Calu3 (cell line): ENCODE measurements around the gene SMIM41. TPM values are rescaled to one million over a fixed set of nuclear protein-coding genes. Genes with fewer than 3 reads are reported as not detected.

ENCODE experiments used
- BruUV-seq: library from RNA; stranded (reverse); fragments of 400-500 nt; replicated peaks from 2 replicates; lab custom pipeline; 2021; lab: Mats Ljungman, UMichigan
- CTCF ChIA-PET: fragments of 300-600 bp; sonication (Branson Sonifier 250); formaldehyde crosslinking; loops from one replicate; lab custom pipeline; 2022; ENCODE audit warnings: antibody characterized with exemption; lab: Charles Lee
- DNase-seq: peaks from one replicate; pipeline ENCODE4 v3.0.0; 2022
- H3K27ac Mint-ChIP-seq: one replicate; pipeline ENCODE4 v1.8.0; 2022; ENCODE audit warnings: mixed read lengths; ENCODE audit not compliant: unreplicated experiment
- H3K27me3 Mint-ChIP-seq: one replicate; pipeline ENCODE4 v1.8.0; 2022; ENCODE audit warnings: mixed read lengths; ENCODE audit not compliant: unreplicated experiment
- H3K36me3 Mint-ChIP-seq: one replicate; pipeline ENCODE4 v1.8.0; 2022; ENCODE audit warnings: mild to moderate bottlenecking, moderate library complexity, mixed read lengths; ENCODE audit not compliant: insufficient read depth, unreplicated experiment
- H3K4me1 Mint-ChIP-seq: one replicate; pipeline ENCODE4 v1.8.0; 2022; ENCODE audit warnings: mild to moderate bottlenecking, low read depth, mixed read lengths; ENCODE audit not compliant: unreplicated experiment
- H3K4me3 Mint-ChIP-seq: one replicate; pipeline ENCODE4 v1.8.0; 2022; ENCODE audit warnings: mild to moderate bottlenecking, low read depth, moderate library complexity, mixed read lengths; ENCODE audit not compliant: unreplicated experiment
- H3K9me3 Mint-ChIP-seq: one replicate; pipeline ENCODE4 v1.8.0; 2022; ENCODE audit warnings: low read depth, mixed read lengths; ENCODE audit not compliant: unreplicated experiment
- intact Hi-C: fragments of 100-400 bp; cut with micrococcal nuclease; formaldehyde crosslinking; loops from one replicate; pipeline ENCODE4 v1.10.0; 2022; ENCODE audit not compliant: unreplicated experiment
- total RNA-seq: library from RNA; stranded (reverse); gene quantifications from 2 replicates; pipeline ENCODE4 v1.2.3, GENCODE V29; 2022
- TF ChIP-seq, protein P1 (sequence below): fragments of 200-600 bp; IDR thresholded peaks from one replicate; pipeline ENCODE4 v1.8.0; 2022; ENCODE audit warnings: antibody characterized with exemption; ENCODE audit not compliant: unreplicated experiment

SMIM41 gene
- total RNA-seq, 1 experiment from 2014 or later = not detected

DNA sequence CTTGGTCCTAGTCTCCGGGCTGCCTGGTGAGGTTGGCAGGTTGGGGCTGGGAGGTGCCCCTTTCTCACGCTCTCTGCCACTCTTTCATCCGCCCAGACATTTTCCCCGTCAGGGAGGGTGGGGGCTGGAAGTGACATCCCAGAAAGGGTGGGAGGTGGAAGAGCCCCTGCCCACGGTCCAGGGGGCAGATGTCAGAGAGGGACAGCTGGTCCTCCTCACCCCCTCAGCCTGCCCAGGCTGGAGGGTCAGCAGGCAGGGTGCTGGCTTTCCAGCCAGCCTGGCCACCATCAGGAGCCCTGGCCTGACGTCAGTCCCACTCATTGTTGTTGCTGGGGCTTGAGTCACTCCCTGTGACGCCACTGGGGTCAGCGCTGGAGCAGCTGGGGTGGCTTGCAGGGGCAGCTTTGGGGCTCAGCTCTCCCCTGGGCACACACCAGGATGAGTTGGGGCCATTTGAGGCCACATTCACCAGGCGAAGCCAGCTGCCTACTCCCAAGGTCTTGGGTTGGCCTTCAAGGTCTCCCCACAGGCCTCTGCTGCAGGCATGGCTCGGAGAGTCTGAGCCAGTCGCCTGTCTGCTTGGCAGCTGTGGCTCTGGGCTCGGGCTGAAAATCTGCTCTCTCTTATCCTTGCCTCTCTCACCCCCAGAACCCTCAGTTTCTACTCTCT lies 15.4 kb upstream of the SMIM41 start:
- no TSS peak for BruUV-seq
- H3K9me3 Mint-ChIP-seq = no peaks in the 10 kb centered on the region
- CTCF ChIA-PET = interaction anchor here (0.8 kb wide), 1 partner anchor 39 kb away, joined by 3 read pairs; no protein-coding TSS in a partner anchor
- TF ChIP-seq, protein P1, sequence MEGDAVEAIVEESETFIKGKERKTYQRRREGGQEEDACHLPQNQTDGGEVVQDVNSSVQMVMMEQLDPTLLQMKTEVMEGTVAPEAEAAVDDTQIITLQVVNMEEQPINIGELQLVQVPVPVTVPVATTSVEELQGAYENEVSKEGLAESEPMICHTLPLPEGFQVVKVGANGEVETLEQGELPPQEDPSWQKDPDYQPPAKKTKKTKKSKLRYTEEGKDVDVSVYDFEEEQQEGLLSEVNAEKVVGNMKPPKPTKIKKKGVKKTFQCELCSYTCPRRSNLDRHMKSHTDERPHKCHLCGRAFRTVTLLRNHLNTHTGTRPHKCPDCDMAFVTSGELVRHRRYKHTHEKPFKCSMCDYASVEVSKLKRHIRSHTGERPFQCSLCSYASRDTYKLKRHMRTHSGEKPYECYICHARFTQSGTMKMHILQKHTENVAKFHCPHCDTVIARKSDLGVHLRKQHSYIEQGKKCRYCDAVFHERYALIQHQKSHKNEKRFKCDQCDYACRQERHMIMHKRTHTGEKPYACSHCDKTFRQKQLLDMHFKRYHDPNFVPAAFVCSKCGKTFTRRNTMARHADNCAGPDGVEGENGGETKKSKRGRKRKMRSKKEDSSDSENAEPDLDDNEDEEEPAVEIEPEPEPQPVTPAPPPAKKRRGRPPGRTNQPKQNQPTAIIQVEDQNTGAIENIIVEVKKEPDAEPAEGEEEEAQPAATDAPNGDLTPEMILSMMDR = no peak
- DNase-seq = no peak
- no peaks in the 10 kb centered on the region for H3K4me1 Mint-ChIP-seq
- peaks cover 11% of the 10 kb centered on the region for H3K27me3 Mint-ChIP-seq
- H3K4me3 Mint-ChIP-seq = no peak overlapping the region
- intact Hi-C loops = no loop called here
- H3K36me3 Mint-ChIP-seq = peaks cover under 1% of the 10 kb centered on the region
- no peak overlapping the region for H3K27ac Mint-ChIP-seq

DNA sequence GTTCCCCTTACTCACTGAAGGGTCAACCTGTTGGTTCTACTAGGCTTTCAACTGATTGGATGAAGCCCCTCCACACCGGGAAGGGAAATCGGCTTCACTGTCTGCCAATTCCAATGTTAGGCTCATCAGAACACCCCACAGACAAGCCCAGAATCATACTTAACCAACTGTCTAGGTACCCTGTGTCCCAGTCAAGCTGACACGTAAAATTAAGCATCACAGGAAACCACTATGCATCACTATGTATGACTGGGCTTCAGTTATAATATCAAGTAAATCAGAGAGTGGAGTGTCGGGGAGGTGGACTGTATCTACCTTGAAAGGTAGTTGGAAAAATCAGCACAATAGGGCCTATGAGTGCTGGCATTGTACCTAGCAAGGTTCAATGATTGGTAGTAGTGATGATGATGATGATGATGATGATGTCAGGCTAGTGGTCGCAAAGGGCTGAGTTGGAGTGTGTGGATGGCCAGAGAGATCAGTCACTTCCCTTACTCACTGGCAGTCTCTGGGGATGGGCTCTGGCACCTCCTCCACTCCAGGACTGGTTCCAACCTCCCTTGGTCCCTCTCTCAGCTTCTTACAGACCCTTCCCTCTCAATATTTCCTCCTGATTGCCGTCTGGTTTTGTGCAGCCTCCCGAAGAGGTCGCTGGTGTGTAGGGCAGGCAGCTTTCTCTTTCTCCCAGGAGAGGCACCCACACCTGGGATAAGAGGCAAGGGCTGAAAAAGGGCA lies 13.0 kb upstream of the SMIM41 start:
- CTCF ChIA-PET = no interaction called here
- no peak overlapping the region for H3K27ac Mint-ChIP-seq
- DNase-seq = no peak
- H3K9me3 Mint-ChIP-seq = no peaks in the 10 kb centered on the region
- peaks cover 13% of the 10 kb centered on the region for H3K4me1 Mint-ChIP-seq
- H3K27me3 Mint-ChIP-seq = peaks cover 11% of the 10 kb centered on the region
- H3K36me3 Mint-ChIP-seq = peaks cover 20% of the 10 kb centered on the region
- no TSS peak for BruUV-seq
- H3K4me3 Mint-ChIP-seq = no peak overlapping the region
- TF ChIP-seq, protein P1 = no peak
- intact Hi-C loops = no loop called here

DNA sequence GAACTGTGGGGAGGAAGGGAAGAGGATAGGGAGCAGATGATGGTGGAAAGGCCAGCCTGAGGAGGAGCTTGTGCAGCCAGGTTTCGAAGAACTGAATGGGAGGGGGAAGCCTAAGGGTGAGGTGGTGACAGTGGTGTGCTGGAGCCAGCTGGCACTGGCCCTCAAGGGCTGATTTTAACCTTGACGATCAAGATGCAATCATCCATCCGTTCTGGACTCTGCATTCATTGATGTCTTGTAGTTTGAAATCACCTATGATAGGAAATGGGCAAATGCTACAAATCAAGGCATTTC lies 12.5 kb upstream of the SMIM41 start:
- no TSS peak for BruUV-seq
- CTCF ChIA-PET = no interaction called here
- intact Hi-C loops = no loop called here
- Mint-ChIP-seq H3K4me3 (no peak overlapping the region), H3K27me3 (peaks cover 11% of the 10 kb centered on the region), H3K9me3 (no peaks in the 10 kb centered on the region), H3K4me1 (peaks cover 13% of the 10 kb centered on the region), H3K27ac (no peak overlapping the region), H3K36me3 (peaks cover 20% of the 10 kb centered on the region)
- no peak for DNase-seq
- TF ChIP-seq, protein P1 = no peak

DNA sequence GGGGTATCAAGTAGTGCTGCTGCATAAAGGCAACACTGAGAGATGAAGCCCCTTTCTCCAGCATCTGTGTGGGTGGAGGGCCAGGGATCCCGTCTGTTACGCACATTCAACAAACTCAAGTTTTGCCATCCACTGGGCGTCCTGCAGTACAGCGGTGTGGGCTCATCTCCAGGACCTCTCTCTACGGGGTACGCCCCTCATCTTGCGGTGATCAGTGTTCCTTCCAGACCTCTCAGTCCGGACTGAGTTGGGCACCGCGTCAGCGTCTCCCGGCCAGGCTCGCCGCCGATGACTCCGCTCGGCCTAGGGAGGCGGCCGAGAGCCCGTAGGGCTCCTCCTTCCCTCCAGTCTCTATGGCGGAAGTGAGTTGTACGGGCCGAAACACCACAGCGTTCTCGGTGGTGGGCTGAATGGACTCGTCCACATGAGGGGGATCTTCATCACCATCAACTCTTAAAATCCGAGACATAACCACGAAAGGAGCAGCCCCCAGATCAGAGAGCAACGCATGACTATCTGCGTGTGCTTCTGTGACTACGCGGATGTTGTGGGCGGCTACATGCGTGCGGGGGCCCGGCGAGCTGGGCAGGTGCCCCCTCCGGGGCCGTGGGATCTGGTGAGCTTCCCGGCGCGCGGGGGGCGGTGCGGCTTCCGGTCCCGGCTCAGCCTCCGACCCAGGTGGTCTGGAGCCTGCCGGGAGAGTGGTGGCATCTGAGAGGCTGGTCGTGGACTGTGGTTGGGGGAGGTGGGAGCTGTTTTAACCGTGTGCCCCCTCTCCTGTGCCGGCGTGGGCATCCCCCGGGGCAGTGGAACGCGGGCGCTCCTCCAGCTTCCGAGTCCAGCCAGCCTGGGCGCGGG lies 9.9 kb upstream of the SMIM41 start, which contains the start of gene ATG101:
TSS of gene ATG101 (plus strand) at position 652 of the 858 bp plus-strand sequence. CDS start 3,673 bp downstream, outside the sequence.
- intact Hi-C loops = no loop called here
- Mint-ChIP-seq H3K36me3 (peaks cover 29% of the 10 kb centered on the region), H3K27ac (peak within 1 kb of the TSS; percentile 99), H3K27me3 (peaks cover 11% of the 10 kb centered on the region), H3K9me3 (no peaks in the 10 kb centered on the region), H3K4me3 (peak within 1 kb of the TSS; percentile 95), H3K4me1 (peaks cover 26% of the 10 kb centered on the region)
- CTCF ChIA-PET = interaction anchor here (0.6 to 2.2 kb wide), 6 partner anchors 18 to 190 kb away, joined by 3 to 25 read pairs (median 6); partner anchors contain the start of gene NR4A1
- TF ChIP-seq, protein P1 = peak; percentile 20
- BruUV-seq = TSS peak; percentile 95
- peak; percentile 86 for DNase-seq
